ENCODE measurements around the gene HMGCS1.

- TF ChIP-seq, protein P1, sequence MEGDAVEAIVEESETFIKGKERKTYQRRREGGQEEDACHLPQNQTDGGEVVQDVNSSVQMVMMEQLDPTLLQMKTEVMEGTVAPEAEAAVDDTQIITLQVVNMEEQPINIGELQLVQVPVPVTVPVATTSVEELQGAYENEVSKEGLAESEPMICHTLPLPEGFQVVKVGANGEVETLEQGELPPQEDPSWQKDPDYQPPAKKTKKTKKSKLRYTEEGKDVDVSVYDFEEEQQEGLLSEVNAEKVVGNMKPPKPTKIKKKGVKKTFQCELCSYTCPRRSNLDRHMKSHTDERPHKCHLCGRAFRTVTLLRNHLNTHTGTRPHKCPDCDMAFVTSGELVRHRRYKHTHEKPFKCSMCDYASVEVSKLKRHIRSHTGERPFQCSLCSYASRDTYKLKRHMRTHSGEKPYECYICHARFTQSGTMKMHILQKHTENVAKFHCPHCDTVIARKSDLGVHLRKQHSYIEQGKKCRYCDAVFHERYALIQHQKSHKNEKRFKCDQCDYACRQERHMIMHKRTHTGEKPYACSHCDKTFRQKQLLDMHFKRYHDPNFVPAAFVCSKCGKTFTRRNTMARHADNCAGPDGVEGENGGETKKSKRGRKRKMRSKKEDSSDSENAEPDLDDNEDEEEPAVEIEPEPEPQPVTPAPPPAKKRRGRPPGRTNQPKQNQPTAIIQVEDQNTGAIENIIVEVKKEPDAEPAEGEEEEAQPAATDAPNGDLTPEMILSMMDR (IDR thresholded peaks at IDR 0.05; ENCODE audit: insufficient read depth, low read length) = no peak
- TF ChIP-seq, protein P2, sequence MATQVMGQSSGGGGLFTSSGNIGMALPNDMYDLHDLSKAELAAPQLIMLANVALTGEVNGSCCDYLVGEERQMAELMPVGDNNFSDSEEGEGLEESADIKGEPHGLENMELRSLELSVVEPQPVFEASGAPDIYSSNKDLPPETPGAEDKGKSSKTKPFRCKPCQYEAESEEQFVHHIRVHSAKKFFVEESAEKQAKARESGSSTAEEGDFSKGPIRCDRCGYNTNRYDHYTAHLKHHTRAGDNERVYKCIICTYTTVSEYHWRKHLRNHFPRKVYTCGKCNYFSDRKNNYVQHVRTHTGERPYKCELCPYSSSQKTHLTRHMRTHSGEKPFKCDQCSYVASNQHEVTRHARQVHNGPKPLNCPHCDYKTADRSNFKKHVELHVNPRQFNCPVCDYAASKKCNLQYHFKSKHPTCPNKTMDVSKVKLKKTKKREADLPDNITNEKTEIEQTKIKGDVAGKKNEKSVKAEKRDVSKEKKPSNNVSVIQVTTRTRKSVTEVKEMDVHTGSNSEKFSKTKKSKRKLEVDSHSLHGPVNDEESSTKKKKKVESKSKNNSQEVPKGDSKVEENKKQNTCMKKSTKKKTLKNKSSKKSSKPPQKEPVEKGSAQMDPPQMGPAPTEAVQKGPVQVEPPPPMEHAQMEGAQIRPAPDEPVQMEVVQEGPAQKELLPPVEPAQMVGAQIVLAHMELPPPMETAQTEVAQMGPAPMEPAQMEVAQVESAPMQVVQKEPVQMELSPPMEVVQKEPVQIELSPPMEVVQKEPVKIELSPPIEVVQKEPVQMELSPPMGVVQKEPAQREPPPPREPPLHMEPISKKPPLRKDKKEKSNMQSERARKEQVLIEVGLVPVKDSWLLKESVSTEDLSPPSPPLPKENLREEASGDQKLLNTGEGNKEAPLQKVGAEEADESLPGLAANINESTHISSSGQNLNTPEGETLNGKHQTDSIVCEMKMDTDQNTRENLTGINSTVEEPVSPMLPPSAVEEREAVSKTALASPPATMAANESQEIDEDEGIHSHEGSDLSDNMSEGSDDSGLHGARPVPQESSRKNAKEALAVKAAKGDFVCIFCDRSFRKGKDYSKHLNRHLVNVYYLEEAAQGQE (IDR thresholded peaks at IDR 0.05; ENCODE audit: insufficient replicate concordance, low read depth) = no peak
These were observed 57.5 kb downstream of the HMGCS1 start for GRCh38 chr5:43255704-43256103.
